Mesendoderm (in vitro differentiated cells): ENCODE data around the gene PLCD1.
"Not testable (repeated sequence)": the region's sequence is repeated elsewhere in the genome, so short reads cannot be mapped to it uniquely, and the experiment has no call there.

ENCODE experiments used
- DNase-seq: peaks from one replicate; pipeline ENCODE4 v3.0.0; 2013
- H2AK5ac ChIP-seq: 2 replicates; pipeline ENCODE4 v1.6.1; 2013; ENCODE audit warnings: low read length, inconsistent platforms
- H2BK120ac ChIP-seq: 2 replicates; pipeline ENCODE4 v1.6.1; 2013; ENCODE audit warnings: low read depth, mild to moderate bottlenecking, low read length, moderate library complexity, mixed read lengths
- H2BK15ac ChIP-seq: replicated peaks from 2 replicates; pipeline ENCODE4 v1.6.1; 2013; ENCODE audit warnings: low read depth, mild to moderate bottlenecking, moderate library complexity
- H2BK5ac ChIP-seq: 2 replicates; pipeline ENCODE4 v1.6.1; 2013; ENCODE audit warnings: low read length, inconsistent platforms
- H3K18ac ChIP-seq: 2 replicates; pipeline ENCODE4 v1.6.1; 2013; ENCODE audit warnings: mild to moderate bottlenecking, low read length, mixed read lengths
- H3K23ac ChIP-seq: one replicate; pipeline ENCODE4 v1.6.1; 2013; ENCODE audit warnings: low read length
- H3K27ac ChIP-seq: 2 replicates; pipeline ENCODE4 v1.5.1; 2013; ENCODE audit warnings: low read depth, mild to moderate bottlenecking, inconsistent platforms, low read length, moderate library complexity
- H3K27me3 ChIP-seq: 2 replicates; pipeline ENCODE4 v1.6.1; 2013; ENCODE audit warnings: low read length, control low read depth, mild to moderate bottlenecking, inconsistent platforms; ENCODE audit not compliant: insufficient read depth, poor library complexity
- H3K36me3 ChIP-seq: 2 replicates; pipeline ENCODE4 v1.6.1; 2013; ENCODE audit warnings: low read length, inconsistent platforms; ENCODE audit not compliant: control insufficient read depth, insufficient read depth
- H3K4ac ChIP-seq: one replicate; pipeline ENCODE4 v1.6.1; 2013; ENCODE audit warnings: low read depth, mild to moderate bottlenecking, low read length, moderate library complexity
- H3K4me1 ChIP-seq: 2 replicates; pipeline ENCODE4 v1.6.1; 2013; ENCODE audit warnings: low read depth, low read length, inconsistent platforms; ENCODE audit not compliant: control insufficient read depth
- H3K4me2 ChIP-seq: 2 replicates; pipeline ENCODE4 v1.6.1; 2013; ENCODE audit warnings: low read length
- H3K4me3 ChIP-seq: 2 replicates; pipeline ENCODE4 v1.5.1; 2013; ENCODE audit warnings: mild to moderate bottlenecking, low read length
- H3K56ac ChIP-seq: one replicate; pipeline ENCODE4 v1.6.1; 2013; ENCODE audit warnings: low read length
- H3K79me1 ChIP-seq: 2 replicates; pipeline ENCODE4 v1.6.1; 2013; ENCODE audit warnings: low read length, inconsistent platforms
- H3K79me2 ChIP-seq: 2 replicates; pipeline ENCODE4 v1.6.1; 2013; ENCODE audit warnings: mild to moderate bottlenecking, low read length; ENCODE audit not compliant: control insufficient read depth, insufficient read depth
- H3K9ac ChIP-seq: 2 replicates; pipeline ENCODE4 v1.6.1; 2013; ENCODE audit warnings: low read length, inconsistent platforms
- H4K5ac ChIP-seq: one replicate; pipeline ENCODE4 v1.6.1; 2013; ENCODE audit warnings: low read length
- H4K8ac ChIP-seq: one replicate; pipeline ENCODE4 v1.6.1; 2013; ENCODE audit warnings: low read depth, mild to moderate bottlenecking, control low read depth, low read length, moderate library complexity
- WGBS: extraction: QIAGEN DNeasy Blood & Tissue Kit; methylation state at CpG from one replicate; pipeline ENCODE4 v1.1.7; 2013; ENCODE audit warnings: low lambda C conversion rate, missing lambda C conversion rate; ENCODE audit not compliant: insufficient coverage; ENCODE audit errors: extremely low coverage; 5-methylcytosine and 5-hydroxymethylcytosine counted together

Gene PLCD1

DNA sequence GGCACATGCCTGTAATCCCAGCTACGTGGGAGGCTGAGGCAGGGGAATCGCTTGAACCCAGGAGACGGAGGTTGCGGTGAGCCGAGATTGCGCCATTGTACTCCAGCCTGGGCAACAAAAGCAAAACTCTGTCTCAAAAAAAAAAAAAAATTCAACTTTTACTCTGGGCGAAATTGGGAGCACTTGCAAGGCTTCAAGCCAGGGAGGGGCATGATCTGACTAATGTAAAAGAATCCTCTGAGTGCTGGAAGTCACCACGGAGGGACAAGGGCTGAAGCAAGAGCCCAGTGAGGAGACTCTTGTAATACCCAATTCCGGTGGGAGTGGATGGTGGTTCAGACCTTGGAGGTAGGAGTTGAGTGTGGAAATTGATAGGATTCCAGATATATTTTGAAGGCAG is 4.9 kb upstream of the PLCD1 start:
- H3K9ac ChIP-seq, H4K5ac ChIP-seq, H3K56ac ChIP-seq, H3K4ac ChIP-seq, H2BK120ac ChIP-seq, DNase-seq, H3K79me2 ChIP-seq, H2BK15ac ChIP-seq, H3K4me2 ChIP-seq, H3K79me1 ChIP-seq, H3K4me1 ChIP-seq, H3K4me3 ChIP-seq, H4K8ac ChIP-seq, H2AK5ac ChIP-seq, H3K27ac ChIP-seq, H2BK5ac ChIP-seq, H3K18ac ChIP-seq, H3K23ac ChIP-seq, H3K27me3 ChIP-seq, H3K36me3 ChIP-seq: not testable (repeated sequence)
- WGBS = no CpG with 5 or more reads among the region's 9 CpGs

DNA sequence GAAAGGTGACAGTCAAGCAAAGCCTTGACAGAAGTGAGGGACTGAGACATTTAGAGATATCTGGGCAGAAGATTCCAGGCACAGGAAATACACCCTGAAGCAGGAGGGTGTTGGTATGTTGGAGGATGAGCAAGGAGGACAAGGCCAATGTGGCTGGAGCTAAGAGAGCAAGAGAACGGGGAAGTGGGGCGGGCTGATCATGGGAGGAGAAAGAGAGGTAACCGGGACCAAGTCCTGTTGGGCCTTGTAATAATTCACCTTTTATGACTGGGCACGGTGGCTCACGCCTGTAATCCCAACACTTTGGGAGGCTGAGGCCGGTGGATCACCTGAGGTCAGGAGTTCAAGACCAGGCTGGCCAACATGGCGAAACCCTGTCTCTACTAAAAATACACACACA is 4.1 kb upstream of the PLCD1 start:
- H3K9ac ChIP-seq, H3K79me2 ChIP-seq, H3K4ac ChIP-seq, H3K27me3 ChIP-seq, H3K4me2 ChIP-seq, H2BK15ac ChIP-seq, DNase-seq, H3K27ac ChIP-seq, H3K36me3 ChIP-seq, H3K23ac ChIP-seq, H2BK120ac ChIP-seq, H3K79me1 ChIP-seq, H3K56ac ChIP-seq, H3K4me1 ChIP-seq, H4K8ac ChIP-seq, H3K4me3 ChIP-seq, H4K5ac ChIP-seq, H2AK5ac ChIP-seq, H2BK5ac ChIP-seq, H3K18ac ChIP-seq: not testable (repeated sequence)
- no CpG with 5 or more reads among the region's 7 CpGs for WGBS

DNA sequence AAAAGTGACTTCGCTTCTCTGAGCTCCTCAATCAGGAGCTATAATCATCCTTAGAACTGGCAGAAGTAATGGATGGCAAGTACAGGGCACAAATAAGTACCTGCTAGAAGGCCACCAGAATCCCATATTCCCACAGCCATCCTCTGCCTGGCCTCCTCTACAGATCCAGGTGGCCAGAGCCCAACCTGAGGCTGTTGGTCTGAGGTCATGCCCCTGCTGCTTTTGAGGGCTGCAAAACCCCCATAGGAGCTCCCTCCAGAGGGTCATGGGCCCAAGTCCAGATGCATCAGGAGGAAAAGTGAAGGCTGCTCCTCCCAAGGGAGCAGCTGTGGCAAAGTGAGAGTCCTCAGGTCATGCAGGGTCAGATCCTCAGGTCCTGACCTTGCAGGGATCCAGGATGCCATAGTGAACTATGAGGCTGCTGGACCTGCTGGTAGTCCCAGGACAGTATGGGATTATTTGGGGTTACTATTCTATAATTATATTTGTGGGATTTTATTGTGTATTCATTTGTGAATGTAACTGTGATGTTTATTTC is 3.0 kb upstream of the PLCD1 start:
- no CpG with 5 or more reads among the region's 1 CpG for WGBS
- no peak overlapping the region for H2AK5ac ChIP-seq

DNA sequence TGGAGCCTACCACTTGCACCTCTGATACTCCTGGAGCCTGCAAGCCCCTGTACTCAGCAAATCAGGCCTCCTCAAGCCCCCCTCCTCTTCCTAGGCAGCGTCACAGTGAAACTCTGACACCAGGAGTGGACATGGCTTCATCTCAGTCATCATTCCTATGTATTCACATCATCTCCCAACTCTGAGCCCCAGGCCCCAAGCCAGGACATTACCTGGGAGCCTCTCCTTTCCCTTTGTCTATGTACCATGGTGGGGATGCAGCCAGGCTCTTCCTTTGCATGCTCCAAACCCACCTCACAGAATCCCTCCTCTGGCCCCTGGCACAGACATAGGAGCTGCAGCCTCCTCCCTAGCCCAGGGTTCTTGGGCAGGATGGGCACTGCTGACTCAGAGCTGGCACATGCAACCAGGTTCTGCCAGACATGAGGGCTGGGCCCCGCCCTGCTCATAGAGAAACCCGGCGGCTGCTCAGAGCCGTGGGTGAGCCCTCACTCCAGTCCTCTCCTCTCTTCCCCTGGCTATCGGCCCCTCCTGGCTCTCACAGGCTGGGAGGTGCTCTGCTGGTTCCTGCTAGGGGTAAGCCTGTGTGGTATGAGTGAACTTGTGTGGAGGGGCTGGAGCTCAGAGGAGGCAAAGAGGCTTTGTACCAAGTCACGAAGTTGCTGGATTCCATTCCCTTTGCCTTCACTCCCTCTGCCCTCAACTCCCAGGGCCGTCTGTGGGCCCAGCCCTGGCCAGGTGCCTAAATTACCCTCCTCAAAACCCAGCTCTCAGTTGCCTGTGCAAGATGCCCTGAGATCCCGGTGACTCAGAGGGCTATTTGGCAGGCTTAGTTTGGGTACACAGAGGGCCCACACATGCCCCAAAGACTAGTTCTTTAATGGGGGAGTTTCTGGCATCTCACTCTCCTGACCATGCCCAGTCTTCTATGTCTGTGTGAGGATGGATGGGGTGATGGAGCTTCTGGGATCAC is 1.9 kb upstream of the PLCD1 start:
- no peak overlapping the region for H2BK15ac ChIP-seq
- H3K4me2 ChIP-seq = no peak overlapping the region
- H4K8ac ChIP-seq = no peak overlapping the region
- no CpG with 5 or more reads among the region's 9 CpGs for WGBS
- no peaks in the 10 kb centered on the region for H3K36me3 ChIP-seq
- no peaks in the 10 kb centered on the region for H3K79me2 ChIP-seq
- H3K4ac ChIP-seq = no peak overlapping the region
- no peak overlapping the region for H3K18ac ChIP-seq
- H3K27me3 ChIP-seq = peaks cover 8% of the 10 kb centered on the region
- no peak overlapping the region for H3K23ac ChIP-seq
- H2BK120ac ChIP-seq = no peak overlapping the region
- DNase-seq = peak; percentile 30
- H3K4me3 ChIP-seq = no peak overlapping the region
- no peaks in the 10 kb centered on the region for H3K79me1 ChIP-seq
- no peak overlapping the region for H2AK5ac ChIP-seq
- no peaks in the 10 kb centered on the region for H3K4me1 ChIP-seq
- no peak overlapping the region for H4K5ac ChIP-seq
- H3K9ac ChIP-seq = no peak overlapping the region
- H2BK5ac ChIP-seq = no peak overlapping the region
- H3K56ac ChIP-seq = no peak overlapping the region
- no peak overlapping the region for H3K27ac ChIP-seq

More for the DNA sequence above, 3.0 kb upstream of the PLCD1 start:
- no peak overlapping the region for H2BK5ac ChIP-seq
- no peaks in the 10 kb centered on the region for H3K36me3 ChIP-seq
- no peaks in the 10 kb centered on the region for H3K79me2 ChIP-seq
- H4K8ac ChIP-seq = no peak overlapping the region
- no peak overlapping the region for H4K5ac ChIP-seq
- H3K9ac ChIP-seq = no peak overlapping the region
- no peak overlapping the region for H2BK120ac ChIP-seq
- no peak overlapping the region for H3K18ac ChIP-seq
- no peak overlapping the region for H3K23ac ChIP-seq
- H3K4me3 ChIP-seq = no peak overlapping the region
- no peak overlapping the region for H3K4ac ChIP-seq
- DNase-seq = no peak
- H3K4me2 ChIP-seq = no peak overlapping the region
- peaks cover 8% of the 10 kb centered on the region for H3K27me3 ChIP-seq
- H3K4me1 ChIP-seq = no peaks in the 10 kb centered on the region
- H2BK15ac ChIP-seq = no peak overlapping the region
- no peaks in the 10 kb centered on the region for H3K79me1 ChIP-seq
- H3K27ac ChIP-seq = no peak overlapping the region
- no peak overlapping the region for H3K56ac ChIP-seq

DNA sequence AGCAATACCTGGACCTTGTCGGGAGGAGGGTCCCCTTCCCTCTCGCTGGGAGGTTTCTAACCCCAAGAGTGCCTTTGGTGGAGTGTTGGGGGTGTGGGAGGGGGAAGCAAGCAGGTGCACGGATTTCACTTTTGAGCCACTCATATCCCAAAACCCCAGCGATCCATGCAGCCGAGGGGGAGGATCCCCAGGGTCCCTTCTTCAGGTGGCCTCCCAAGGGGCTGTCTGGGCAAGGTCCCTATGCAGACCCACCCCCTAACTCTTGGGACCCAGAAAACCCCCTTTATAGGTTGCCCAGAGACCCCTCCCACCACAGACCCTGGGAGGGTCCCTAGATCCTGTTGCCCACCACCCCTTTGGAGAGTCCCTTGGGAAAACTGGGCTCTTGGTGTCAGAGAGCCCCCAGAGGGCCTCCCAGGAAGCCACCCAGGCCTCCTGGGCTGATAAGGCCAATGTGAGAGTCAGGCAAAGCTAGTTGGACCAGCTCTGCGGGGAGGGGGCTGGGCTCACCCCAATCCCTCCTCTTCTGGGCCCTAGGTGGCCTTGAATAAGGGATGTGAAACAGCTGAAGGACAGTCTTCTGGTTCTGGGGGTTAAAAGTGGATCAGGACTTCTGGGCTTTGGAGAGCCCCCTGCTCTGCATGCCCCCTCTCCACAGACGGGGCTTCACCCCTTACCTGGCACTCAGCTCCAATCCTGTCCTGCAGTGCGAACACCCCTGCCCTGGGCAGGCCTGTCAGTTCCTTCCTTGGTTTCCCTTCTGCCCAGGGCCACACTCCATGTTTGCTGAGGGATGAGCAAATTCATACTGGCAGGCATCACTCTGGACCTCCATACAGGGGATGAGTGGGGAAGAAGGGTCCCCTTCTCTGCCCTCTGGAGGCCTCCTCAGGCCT is 932 bp upstream of the PLCD1 start:
- H4K5ac ChIP-seq = no peak overlapping the region
- H2BK15ac ChIP-seq = no peak overlapping the region
- no peaks in the 10 kb centered on the region for H3K36me3 ChIP-seq
- no peak overlapping the region for H3K23ac ChIP-seq
- peak overlapping the region; percentile 76 for H3K56ac ChIP-seq
- peak overlapping the region; percentile 43 for H3K4me2 ChIP-seq
- WGBS = no CpG with 5 or more reads among the region's 8 CpGs
- no peak overlapping the region for H2AK5ac ChIP-seq
- peak overlapping the region; percentile 14 for H3K4me3 ChIP-seq
- peak overlapping the region; percentile 48 for H3K9ac ChIP-seq
- H3K27ac ChIP-seq = no peak overlapping the region
- no peak overlapping the region for H3K4ac ChIP-seq
- H2BK5ac ChIP-seq = no peak overlapping the region
- no peaks in the 10 kb centered on the region for H3K79me1 ChIP-seq
- no peak overlapping the region for H4K8ac ChIP-seq
- H3K4me1 ChIP-seq = peaks cover 2% of the 10 kb centered on the region
- no peak for DNase-seq
- no peak overlapping the region for H2BK120ac ChIP-seq
- H3K18ac ChIP-seq = no peak overlapping the region
- no peaks in the 10 kb centered on the region for H3K79me2 ChIP-seq
- H3K27me3 ChIP-seq = peaks cover 8% of the 10 kb centered on the region
